Measurements from ENCODE around the gene PSPH.
A peak's percentile ranks its signal among the peaks of the same experiment; 100 is the strongest.
"Not testable (repeated sequence)": the region's sequence is repeated elsewhere in the genome, so short reads cannot be mapped to it uniquely, and the experiment has no call there.

The PSPH gene

GRCh38 chr7:56051339-56052191 is at the start of gene PSPH, which contains the start of gene CCT6A:
Gene PSPH (minus strand): TSS chr7:56051444. CDS start chr7:56021212, 30,232 bp downstream.
Gene CCT6A (plus strand): TSS chr7:56051765. CDS start chr7:56051849, 84 bp downstream.
- peak; percentile 99 for DNase-seq

- no peak for DNase-seq
These were observed 48.4 kb upstream of the PSPH start for GRCh38 chr7:56099653-56100052.

- not testable (repeated sequence) for DNase-seq
These were observed 47.2 kb upstream of the PSPH start for GRCh38 chr7:56098187-56099008.

GRCh38 chr7:56097700-56098099 is 46.5 kb upstream of the PSPH start:
- DNase-seq = no peak

GRCh38 chr7:56092789-56093531 is 41.7 kb upstream of the PSPH start, which contains the start of gene PHKG1:
Gene PHKG1 (minus strand): TSS chr7:56092952. CDS start chr7:56088941, 4,011 bp downstream.
- no peak for DNase-seq

- not testable (repeated sequence) for DNase-seq
These were observed 41.1 kb upstream of the PSPH start for GRCh38 chr7:56092388-56092787.

- DNase-seq = no peak
These were observed 40.3 kb upstream of the PSPH start for GRCh38 chr7:56091591-56091990.

- no peak for DNase-seq
These were observed 36.2 kb upstream of the PSPH start for GRCh38 chr7:56087445-56087844.

GRCh38 chr7:56086761-56087160 is 35.5 kb upstream of the PSPH start:
- DNase-seq = no peak

GRCh38 chr7:56083150-56083785 is 32.0 kb upstream of the PSPH start:
- DNase-seq = peak; percentile 67

- no peak for DNase-seq
These were observed 30.5 kb upstream of the PSPH start for GRCh38 chr7:56081626-56082340.

- not testable (repeated sequence) for DNase-seq
These were observed 29.6 kb upstream of the PSPH start for GRCh38 chr7:56080726-56081435.

- DNase-seq = peak; percentile 97
These were observed 28.4 kb upstream of the PSPH start for GRCh38 chr7:56079450-56080185.

- no peak for DNase-seq
These were observed 27.0 kb upstream of the PSPH start for GRCh38 chr7:56078196-56078595.

GRCh38 chr7:56077681-56078080 is 26.4 kb upstream of the PSPH start:
- DNase-seq = no peak

- peak; percentile 97 for DNase-seq
These were observed 23.1 kb upstream of the PSPH start for GRCh38 chr7:56074371-56074791.

GRCh38 chr7:56066376-56066775 is 15.1 kb upstream of the PSPH start:
- DNase-seq = not testable (repeated sequence)

- peak; percentile 98 for DNase-seq
These were observed 12.8 kb upstream of the PSPH start, which contains the start of gene SUMF2 for GRCh38 chr7:56063882-56064625. Gene SUMF2 (plus strand): TSS chr7:56064286. CDS start chr7:56064312, 26 bp downstream.

- peak; percentile 84 for DNase-seq
These were observed 12.2 kb upstream of the PSPH start for GRCh38 chr7:56063500-56063881.
